ENCODE measurements around the gene CNTFR. TPM values are rescaled to one million over a fixed set of nuclear protein-coding genes. Genes with fewer than 3 reads are reported as not detected.

The CNTFR gene
- total and polyA plus RNA-seq, 10 of the 15 experiments (the other 5 are each of a cell fraction or from before 2014, with no cell fraction given), result not detected

DNA sequence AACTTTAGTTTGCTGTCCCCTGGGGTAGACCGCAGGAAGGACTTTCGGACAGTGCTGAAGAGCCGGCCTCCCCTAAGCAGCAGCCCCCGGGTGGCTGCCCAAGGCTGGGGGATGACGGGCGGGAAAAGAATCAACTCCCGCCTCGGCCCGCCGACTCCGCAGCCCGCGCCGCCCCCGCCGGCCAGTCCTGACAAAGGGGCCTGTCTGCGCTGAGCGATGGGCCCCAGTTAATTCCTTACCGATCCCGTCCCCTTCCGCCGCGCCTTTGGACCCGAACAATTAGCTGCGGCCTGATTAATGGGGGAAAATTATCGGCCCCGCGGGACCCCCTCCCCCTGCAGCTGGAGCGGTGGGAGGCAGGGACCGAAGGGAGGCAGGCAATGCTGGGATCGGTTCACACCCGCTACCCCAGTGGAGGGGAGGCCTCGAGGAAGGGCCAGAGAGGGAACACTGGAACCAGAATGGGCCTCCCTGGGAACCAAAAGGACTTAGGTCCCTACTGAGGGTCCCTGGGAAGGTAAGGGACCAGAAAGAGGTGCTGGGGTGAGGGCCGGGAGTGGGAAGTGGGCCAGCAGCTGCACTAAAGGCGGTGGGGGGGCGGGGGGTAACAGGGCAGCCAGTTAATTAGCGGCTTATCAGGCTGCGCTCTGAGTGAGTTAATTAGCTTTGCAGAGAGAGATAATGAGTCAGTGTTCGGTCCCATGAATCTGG lies 35.1 kb upstream of the CNTFR start (continued):
- TF ChIP-seq ZBTB11 (CRISPR knock-in tag; IDR thresholded peaks at IDR 0.05) (no peak), LARP7 (IDR thresholded peaks at IDR 0.05) (no peak), SMC3 (IDR thresholded peaks at IDR 0.05; ENCODE audit: borderline replicate concordance, low read length) (no peak)

GRCh38 chr9:34623374-34624235 lies 34.1 kb upstream of the CNTFR start:
- ChIA-PET SMC1A (ENCODE audit: uncharacterized antibody, unreplicated experiment) (no interaction called here), POLR2A (no interaction called here), CTCF (interaction anchor here (1.3 to 4.9 kb wide), 2 partner anchors 12 to 123 kb away, joined by 3 to 58 read pairs; partner anchors contain the start of gene SIGMAR1), RAD21 (ENCODE audit: unreplicated experiment) (no interaction called here)
- TF ChIP-seq RUNX3 (IDR thresholded peaks at IDR 0.05; ENCODE audit: low read length), result peak; percentile 10; the same call in 1 of the 2 replicates
- peak in 1 of 2 experiments; percentile 33; a peak in 1 of 4 replicates for TF ChIP-seq BHLHE40 (IDR thresholded peaks at IDR 0.05; ENCODE audit: borderline replicate concordance in 1 of 2, low read depth in 2 of 2, low read length in 1 of 2)
- no peak for TF ChIP-seq BCL3 (IDR thresholded peaks at IDR 0.05; ENCODE audit: borderline replicate concordance, insufficient read depth, low read depth, low read length, poor library complexity, severe bottlenecking)
- no TSS peak for BruUV-seq (replicated peaks)
- ATAC-seq, result no peak
- Histone ChIP-seq H3K36me3 (ENCODE audit: control insufficient read depth in 2 of 2, insufficient read depth in 2 of 2, low read length in 1 of 2) (no peaks in the 10 kb centered on the region), H3K4me2 (ENCODE audit: control insufficient read depth, insufficient read depth) (no peak overlapping the region), H3K4me1 (ENCODE audit: control insufficient read depth, insufficient read depth, low read length) (peaks cover 6% of the 10 kb centered on the region), H3K9ac (ENCODE audit: control insufficient read depth, insufficient read depth, low read length) (no peak overlapping the region), H2AFZ (ENCODE audit: control insufficient read depth, low read depth, low read length) (no peak overlapping the region), H3K4me3 (no peak overlapping the region), H4K20me1 (ENCODE audit: control insufficient read depth, insufficient read depth) (no peaks in the 10 kb centered on the region; the same call in 1 of the 2 replicates), H3K9me3 (replicated peaks; ENCODE audit: control insufficient read depth, insufficient read depth, low read length) (no peaks in the 10 kb centered on the region; the same call in 2 of the 3 replicates), H3K79me2 (ENCODE audit: control insufficient read depth, insufficient read depth, low read length) (peaks cover 2% of the 10 kb centered on the region; the same call in 1 of the 2 replicates), H3K27ac (ENCODE audit: control insufficient read depth, insufficient read depth) (no peak overlapping the region), H3K27me3 (replicated peaks in 1 of 2; ENCODE audit: control insufficient read depth in 2 of 2, insufficient read depth in 2 of 2, low read length in 1 of 2) (peaks cover 7 to 20% of the 10 kb centered on the region in 2 experiments; a peak in 3 of 4 replicates)
- in situ Hi-C loops (cut with MboI), result no loop called here
- intact Hi-C loops (cut with micrococcal nuclease; ENCODE audit: unreplicated experiment), result no loop called here
- 6% methylated on average over 31 of the region's 63 CpGs for WGBS (ENCODE audit: insufficient coverage, insufficient replicate concordance, low lambda C conversion rate, missing lambda C conversion rate)
- FAIRE-seq, result no peak
- no peak for DNase-seq (ENCODE audit: low read depth, low spot score)
